ENCODE measurements around the gene PTGES2. TPM values are rescaled to one million over a fixed set of nuclear protein-coding genes. Genes with fewer than 3 reads are reported as not detected.

The PTGES2 gene
- total and polyA plus RNA-seq, 9 of the 15 experiments (the other 6 are each of a cell fraction or from before 2014, with no cell fraction given): 2.4 to 196 (median 90.1) TPM

GRCh38 chr9:128120741-128121465 lies 6.6 kb downstream of the PTGES2 start:
- 87% methylated on average over 25 of the region's 29 CpGs for WGBS (ENCODE audit: insufficient coverage, low coverage, missing lambda C conversion rate)
- Histone ChIP-seq H3K27me3 (ENCODE audit: control insufficient read depth in 2 of 2, insufficient read depth in 2 of 2, low read length in 2 of 2) (no peaks in the 10 kb centered on the region), H4K20me1 (replicated peaks; ENCODE audit: control insufficient read depth, insufficient read depth, low read length) (peaks cover 3% of the 10 kb centered on the region; the same call in 1 of the 2 replicates), H3K9me1 (ENCODE audit: control insufficient read depth, insufficient read depth, low read length) (no peaks in the 10 kb centered on the region), H3K9me3 (replicated peaks; ENCODE audit: control insufficient read depth, insufficient read depth, low read depth, low read length) (no peaks in the 10 kb centered on the region; the same call in 1 of the 2 replicates), H3K27ac (ENCODE audit: extremely low read depth, low read depth, low read length) (no peak overlapping the region), H3K4me1 (replicated peaks in 1 of 2; ENCODE audit: control insufficient read depth in 2 of 2, insufficient read depth in 2 of 2, low read length in 2 of 2) (peaks cover 18 to 60% of the 10 kb centered on the region in 2 experiments), H2AFZ (ENCODE audit: low read depth, low read length) (no peak overlapping the region), H3K79me2 (ENCODE audit: control insufficient read depth, insufficient read depth, low read length) (peaks cover 17% of the 10 kb centered on the region), H3K36me3 (ENCODE audit: control insufficient read depth, insufficient read depth, low read length) (peaks cover 62% of the 10 kb centered on the region), H3K4me2 (ENCODE audit: insufficient read depth, low read length) (no peak overlapping the region), H3K9ac (ENCODE audit: insufficient read depth in 1 of 2, low read depth in 2 of 2, low read length in 2 of 2) (no peak overlapping the region), H3K4me3 (no peak overlapping the region)
- TF ChIP-seq ZNF232 (CRISPR knock-in tag; IDR thresholded peaks at IDR 0.05) (no peak), SOX6 (IDR thresholded peaks at IDR 0.05) (no peak), MTF1 (CRISPR knock-in tag; IDR thresholded peaks at IDR 0.05; ENCODE audit: borderline replicate concordance) (no peak), ZNF766 (CRISPR knock-in tag; conservative IDR thresholded peaks at IDR 0.05) (no peak), YY1 (IDR thresholded peaks at IDR 0.05; ENCODE audit: borderline replicate concordance in 1 of 3, control insufficient read depth in 1 of 3, extremely low read depth in 1 of 3, insufficient read depth in 3 of 3, insufficient read length in 1 of 3, insufficient replicate concordance in 2 of 3, low read depth in 1 of 3, low read length in 2 of 3) (no peak), MBD2 (IDR thresholded peaks at IDR 0.05; ENCODE audit: borderline replicate concordance, low read depth) (no peak), RBFOX2 (IDR thresholded peaks at IDR 0.05; ENCODE audit: low read depth, low read length) (peak; percentile 52; the same call in 1 of the 2 replicates), POLR2A (conservative IDR thresholded peaks at IDR 0.05) (peak; percentile 13; the same call in 1 of the 2 replicates), CSDE1 (IDR thresholded peaks at IDR 0.05) (no peak), TRIM28 (IDR thresholded peaks at IDR 0.05) (no peak), ETV6 (IDR thresholded peaks at IDR 0.05; ENCODE audit: borderline replicate concordance in 1 of 2, low read depth in 2 of 2, low read length in 1 of 2) (no peak), ETV6 (CRISPR knock-in tag; IDR thresholded peaks at IDR 0.05; ENCODE audit: borderline replicate concordance) (no peak), ZKSCAN3 (CRISPR knock-in tag; IDR thresholded peaks at IDR 0.05) (no peak), RBM22 (IDR thresholded peaks at IDR 0.05; ENCODE audit: low read depth, low read length, poor library complexity, severe bottlenecking) (peak; percentile 18), POLR2AphosphoS5 (IDR thresholded peaks at IDR 0.05; ENCODE audit: control insufficient read depth, insufficient read depth, low read depth, low read length) (0 out of 2 replicates have a peak, but pooled peaks have one; percentile 36), SUPT5H (IDR thresholded peaks at IDR 0.05) (0 out of 2 replicates have a peak, but pooled peaks have one; percentile 10), POLR2G (IDR thresholded peaks at IDR 0.05; ENCODE audit: low read depth, low read length) (peak; percentile 60), ZFP30 (CRISPR knock-in tag; IDR thresholded peaks at IDR 0.05; ENCODE audit: borderline replicate concordance) (no peak)
- in situ Hi-C loops (cut with MboI) (no loop called here), intact Hi-C loops (cut with micrococcal nuclease) (loop anchor here (10.0 kb wide), 2 partner anchors 74 to 154 kb away; partner anchors contain the start of genes CIZ1, GOLGA2 and SWI5)
- ChIA-PET CTCF (ENCODE audit: low intra/inter-chr PET ratio) (no interaction called here), POLR2A (interaction anchor here (0.6 to 0.7 kb wide), 2 partner anchors 40 to 173 kb away, joined by 3 to 4 read pairs; no protein-coding TSS in a partner anchor)
- ATAC-seq (no peak), DNase-seq (ENCODE audit: extremely low read depth in 1 of 4, low spot score in 3 of 4) (no peak), FAIRE-seq (no peak)
- no TSS peak for BruUV-seq (replicated peaks)
